Measurements from ENCODE around the gene GAMT.

DNA sequence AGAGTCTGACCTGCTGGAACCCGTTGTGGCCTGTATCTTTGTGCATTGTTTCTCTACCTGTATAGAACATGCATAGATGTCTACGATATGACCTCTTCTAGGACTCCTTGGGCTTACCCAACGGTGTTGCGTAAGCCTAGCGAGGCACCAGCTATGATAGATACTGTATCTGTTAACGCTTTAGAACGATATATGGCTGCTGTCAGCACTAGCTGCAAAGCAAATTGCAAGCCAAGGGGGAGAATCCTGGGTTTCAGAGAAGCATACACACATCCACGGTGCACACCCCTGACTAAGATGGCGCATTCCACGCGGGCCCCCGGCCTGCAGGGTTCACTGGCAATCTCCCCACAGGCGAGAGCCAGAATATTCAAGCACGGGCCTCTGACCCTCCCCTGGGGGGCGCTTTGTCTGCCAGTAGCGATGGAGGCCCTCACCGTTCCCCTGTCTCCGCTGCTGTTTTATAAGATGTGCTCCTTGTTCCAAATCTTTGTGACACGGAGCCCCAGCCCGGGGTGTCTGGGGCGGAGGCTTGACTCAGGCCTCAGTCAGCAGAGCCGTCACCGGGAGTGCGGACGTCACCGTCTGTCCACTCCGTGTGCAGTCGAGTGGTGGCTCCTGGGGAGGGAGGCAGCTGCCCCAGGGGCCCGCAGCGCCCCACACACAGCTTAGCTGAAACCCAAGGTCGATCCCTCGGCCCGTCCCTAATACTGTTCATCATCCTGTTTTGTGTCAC lies 23.9 kb upstream of the GAMT start:
- TF ChIP-seq, protein P1, sequence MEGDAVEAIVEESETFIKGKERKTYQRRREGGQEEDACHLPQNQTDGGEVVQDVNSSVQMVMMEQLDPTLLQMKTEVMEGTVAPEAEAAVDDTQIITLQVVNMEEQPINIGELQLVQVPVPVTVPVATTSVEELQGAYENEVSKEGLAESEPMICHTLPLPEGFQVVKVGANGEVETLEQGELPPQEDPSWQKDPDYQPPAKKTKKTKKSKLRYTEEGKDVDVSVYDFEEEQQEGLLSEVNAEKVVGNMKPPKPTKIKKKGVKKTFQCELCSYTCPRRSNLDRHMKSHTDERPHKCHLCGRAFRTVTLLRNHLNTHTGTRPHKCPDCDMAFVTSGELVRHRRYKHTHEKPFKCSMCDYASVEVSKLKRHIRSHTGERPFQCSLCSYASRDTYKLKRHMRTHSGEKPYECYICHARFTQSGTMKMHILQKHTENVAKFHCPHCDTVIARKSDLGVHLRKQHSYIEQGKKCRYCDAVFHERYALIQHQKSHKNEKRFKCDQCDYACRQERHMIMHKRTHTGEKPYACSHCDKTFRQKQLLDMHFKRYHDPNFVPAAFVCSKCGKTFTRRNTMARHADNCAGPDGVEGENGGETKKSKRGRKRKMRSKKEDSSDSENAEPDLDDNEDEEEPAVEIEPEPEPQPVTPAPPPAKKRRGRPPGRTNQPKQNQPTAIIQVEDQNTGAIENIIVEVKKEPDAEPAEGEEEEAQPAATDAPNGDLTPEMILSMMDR (IDR thresholded peaks at IDR 0.05): no peak
- TF ChIP-seq POLR2A (IDR thresholded peaks at IDR 0.05): no peak
